Measurements from ENCODE around the gene ITIH4.

Gene ITIH4

DNA sequence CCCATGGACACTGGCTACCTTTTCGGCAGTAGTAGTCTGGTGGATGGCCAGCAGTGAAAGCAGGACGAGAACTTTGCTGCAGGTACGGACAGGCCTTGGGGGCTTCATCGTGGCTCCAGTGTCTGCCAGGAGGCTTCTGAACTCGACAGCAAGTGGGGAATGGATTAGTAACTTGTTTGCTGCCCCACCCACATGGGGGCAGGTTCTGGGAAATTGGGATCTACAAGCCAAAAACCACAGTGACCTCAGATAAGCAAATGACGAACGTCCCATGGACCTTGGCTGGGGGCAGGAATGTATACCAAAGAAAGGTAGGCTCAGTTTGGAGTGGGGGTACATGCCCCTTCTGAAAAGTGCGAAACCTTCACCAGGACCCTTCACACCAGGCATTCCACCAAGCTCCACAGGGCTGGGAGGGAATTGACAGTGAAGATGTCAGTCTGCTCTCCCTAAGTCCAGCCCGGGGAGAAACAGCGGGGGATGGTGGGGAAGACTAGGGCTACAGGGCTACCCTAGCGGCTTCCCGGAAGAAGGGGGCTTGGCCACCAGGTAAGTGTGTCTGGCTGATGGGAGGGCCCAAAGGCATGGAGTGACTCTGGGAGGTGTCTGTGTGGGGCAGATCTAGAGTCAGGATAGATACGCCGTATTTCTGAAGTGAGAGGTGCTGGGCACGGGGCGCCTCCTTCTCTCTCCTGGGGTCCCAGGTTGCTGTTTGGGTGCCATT is at the start of gene ITIH4:
TSS of gene ITIH4 (minus strand) at position 138 of the 724 bp plus-strand sequence. CDS start at position 108, 30 bp downstream.
- no peak for DNase-seq

DNA sequence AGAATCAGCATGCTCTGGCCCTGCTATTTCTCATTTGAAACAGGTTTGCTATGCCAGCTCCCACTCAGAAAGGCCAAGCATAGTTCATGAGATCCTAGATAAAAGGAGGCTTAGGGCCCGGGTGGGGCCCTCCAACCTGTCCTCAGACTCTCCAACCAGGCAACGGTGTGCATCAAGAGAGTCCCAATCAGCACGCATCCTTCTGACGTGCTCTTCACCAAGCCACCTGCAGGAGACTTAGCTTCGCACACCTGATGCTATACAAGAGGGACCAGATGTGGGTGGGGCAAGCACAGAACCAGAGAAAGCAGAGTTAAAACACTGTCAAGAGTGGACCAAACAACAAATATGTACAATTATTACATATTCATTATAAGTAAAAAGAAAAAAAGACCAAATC is 49.6 kb upstream of the ITIH4 start:
- no peak for DNase-seq

DNA sequence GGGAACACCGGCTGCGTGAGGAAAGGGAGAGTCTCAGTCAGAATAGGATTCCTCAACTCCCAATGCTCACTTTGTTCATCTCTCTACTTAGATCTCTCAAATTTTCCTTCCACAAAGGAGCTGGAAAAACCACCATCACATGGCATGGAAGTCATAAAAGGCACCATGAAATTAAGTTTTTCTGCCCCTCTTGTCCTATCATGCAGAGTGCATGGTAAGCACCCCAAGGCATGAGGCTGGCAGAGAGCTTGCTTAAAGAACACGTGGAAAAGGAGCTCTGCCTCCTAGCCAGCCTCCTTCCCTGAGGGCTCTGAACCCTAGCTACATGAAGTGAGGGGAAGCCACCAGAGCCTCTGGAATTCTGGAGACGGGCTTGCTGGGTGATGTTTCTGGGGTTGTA is 49.1 kb upstream of the ITIH4 start:
- no peak for DNase-seq

DNA sequence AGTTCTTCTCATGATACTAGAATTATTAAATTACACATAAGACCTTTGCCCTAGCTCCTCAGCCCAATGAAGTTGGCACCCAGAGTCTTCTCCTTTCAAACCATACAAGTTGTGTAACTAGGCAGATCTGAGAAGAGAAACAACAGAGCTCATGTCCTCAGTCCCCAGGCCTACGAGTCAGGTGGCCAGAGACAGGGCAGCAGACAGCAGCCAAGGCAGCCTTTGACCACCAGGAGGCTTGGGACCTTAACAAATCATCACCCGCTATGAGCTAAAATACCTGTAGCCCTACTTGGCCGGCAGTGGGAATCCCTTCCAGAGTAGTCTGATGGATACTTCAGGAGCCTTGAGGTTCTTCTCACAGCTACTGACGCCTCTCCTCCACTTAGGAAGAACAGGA is 48.6 kb upstream of the ITIH4 start:
- DNase-seq, result no peak

DNA sequence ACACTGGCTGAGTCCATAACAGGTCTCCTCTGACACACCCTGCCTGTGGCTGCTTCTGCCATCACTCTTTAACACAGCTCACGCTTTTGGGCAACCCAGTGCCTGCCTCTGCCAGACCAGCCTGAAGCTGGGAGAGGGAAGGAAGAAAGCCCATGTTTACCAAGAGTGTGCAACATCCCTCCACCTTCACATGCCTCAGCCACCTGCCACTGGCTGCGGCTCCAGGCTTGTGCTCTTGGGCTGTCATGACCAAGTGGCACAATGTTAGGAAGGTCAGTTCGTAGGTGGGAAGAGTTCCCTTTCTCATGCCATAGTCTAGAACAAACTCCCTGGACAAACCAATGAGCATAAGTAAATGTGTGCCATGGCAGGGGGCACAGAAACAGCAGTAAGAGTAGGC is 46.6 kb upstream of the ITIH4 start:
- no peak for DNase-seq

DNA sequence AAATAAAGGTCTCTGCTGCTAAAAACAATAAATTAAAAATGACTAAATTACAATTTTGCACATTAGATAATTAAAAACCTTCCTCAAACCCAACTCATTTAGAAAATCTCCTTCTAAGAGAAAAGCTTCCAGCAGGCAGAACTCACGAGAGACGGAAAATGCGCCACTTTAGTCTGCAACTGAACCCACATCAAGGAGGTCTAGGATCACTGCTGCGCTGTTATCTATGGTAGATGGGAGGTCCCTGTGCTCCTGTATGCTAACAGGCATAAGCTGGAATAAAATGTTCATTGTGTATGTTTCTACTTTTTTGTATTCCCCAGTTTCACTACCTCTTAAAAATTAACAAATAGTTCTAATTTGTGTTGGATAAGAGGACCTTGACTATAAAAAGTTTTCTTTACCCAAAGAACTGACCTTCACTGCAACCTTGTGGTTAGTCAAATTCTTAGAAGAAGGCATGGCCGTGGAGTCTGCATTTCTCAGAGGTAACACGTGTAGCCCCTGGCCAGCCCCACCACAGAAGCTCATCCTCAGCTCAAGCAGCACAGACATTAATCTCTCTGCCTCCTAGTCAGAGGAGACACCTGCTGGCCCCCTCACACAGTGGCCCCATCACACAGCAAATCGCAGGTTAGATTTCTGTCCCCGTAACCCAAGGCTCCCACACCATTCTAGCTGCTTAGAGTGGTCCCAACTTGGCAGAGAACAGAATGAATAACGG is 44.6 kb upstream of the ITIH4 start:
- DNase-seq, result no peak

DNA sequence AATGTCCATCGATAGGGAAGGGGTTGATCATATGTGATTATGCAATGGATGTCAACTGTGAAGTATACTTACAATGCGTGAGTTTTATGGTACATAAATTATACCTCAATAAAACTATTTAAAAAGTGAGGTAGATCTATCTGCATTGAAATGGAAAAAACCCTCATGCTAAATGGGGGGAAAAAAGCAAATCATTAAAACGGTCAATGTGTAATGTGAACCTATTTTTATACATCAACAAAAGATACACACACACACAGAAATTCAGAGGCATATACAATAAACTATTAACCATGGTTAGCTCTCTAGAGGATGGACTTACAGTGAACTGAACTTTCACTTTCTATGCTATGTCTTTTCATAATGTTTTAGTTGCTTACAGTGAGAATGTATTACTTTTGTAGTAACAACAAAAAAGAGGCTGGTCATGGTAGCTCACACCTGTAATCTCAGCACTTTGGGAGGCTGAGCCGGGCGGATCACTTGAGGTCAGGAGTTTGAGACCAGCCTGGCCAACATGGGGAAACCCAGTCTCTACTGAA is 43.8 kb upstream of the ITIH4 start:
- no peak for DNase-seq

DNA sequence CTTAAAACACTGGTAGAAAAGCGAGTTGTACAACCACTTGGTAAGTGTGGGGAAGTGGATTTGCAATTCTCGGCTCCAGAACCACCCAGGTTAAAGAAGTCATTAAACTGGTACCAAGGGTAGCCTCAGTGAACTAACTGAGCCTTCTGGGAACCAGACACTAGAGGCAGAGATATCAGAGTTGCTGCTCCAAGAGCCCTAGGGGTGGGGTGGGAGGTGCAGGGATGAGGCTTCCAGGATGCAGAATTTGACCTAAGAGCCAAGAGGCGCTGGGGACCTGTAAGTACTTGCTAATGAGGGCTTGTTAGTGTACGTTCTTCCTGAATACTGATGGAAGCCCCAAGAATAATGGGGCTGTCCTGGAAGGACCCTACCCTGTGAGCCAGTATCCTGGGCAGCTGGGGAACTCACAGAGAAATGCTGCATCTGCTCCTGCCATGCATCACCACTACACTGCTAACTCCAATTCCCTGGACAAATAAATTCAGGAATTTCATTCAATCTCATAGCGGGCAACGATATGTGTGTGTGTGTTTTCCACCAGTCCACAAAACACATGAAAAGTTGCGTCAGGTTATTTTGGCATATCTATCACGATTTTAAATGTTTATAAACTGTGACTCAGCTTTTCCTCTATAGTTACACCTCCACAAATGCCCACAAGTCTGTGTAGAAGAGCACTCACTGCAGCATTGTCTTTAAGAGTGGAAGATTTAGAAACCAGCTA is 43.1 kb upstream of the ITIH4 start:
- no peak for DNase-seq

DNA sequence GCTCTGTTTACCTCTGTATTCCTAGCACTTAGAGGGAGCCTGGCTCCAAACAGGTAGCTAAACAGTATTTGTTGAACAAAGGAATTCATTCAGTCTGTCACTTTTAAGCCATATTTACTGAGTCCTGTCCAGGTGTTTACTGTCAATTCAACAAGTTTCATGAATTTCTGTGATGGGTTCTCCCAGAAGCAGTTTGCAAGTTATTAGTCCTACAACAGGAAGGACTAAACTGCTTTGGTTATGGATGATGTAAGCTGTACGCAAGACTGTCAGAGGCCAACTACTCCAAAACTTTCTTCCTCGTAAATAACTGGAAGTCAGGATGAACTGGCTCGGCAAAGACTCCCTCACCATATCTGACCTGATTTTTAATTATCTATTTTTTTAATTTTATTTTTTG is 41.8 kb upstream of the ITIH4 start:
- no peak for DNase-seq

DNA sequence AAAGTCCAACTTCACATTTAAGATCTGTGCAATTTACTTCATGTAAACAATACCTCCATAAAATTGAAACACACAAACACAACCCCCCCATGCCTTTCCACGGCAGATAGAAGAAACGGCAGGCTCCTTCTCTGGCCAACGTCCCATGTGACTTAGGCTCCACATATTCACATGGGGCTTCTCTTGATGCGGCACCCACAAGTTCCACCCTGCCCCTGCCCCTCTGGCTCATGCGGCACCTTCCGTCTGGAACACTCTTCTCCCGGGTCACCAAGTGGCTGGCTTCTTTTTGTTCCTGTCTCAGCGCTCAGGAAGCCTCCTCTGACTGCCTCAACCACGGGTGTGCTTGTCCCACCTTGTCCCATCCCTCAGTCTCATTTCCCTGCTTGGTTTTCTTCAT is 41.3 kb upstream of the ITIH4 start:
- DNase-seq, result no peak

DNA sequence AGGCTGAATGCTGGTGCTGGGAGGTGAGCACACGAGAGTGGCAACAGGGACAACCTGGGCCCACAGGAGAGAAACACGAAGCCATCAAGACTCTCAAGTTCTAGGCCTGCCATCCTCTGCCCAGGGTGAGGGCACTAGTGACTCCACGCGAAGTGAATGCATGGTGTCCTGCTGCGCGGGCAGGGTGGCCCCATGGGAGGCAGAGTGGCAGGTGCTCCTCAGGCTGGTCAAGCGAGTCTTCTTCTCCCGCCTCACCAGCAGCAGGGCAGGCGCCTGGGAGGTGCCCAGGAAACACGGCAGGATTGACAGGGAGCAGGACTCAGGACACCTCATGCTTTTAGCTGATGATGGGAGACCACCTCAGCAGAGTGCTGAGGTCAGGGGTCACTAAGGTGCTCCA is 40.0 kb upstream of the ITIH4 start:
- no peak for DNase-seq

DNA sequence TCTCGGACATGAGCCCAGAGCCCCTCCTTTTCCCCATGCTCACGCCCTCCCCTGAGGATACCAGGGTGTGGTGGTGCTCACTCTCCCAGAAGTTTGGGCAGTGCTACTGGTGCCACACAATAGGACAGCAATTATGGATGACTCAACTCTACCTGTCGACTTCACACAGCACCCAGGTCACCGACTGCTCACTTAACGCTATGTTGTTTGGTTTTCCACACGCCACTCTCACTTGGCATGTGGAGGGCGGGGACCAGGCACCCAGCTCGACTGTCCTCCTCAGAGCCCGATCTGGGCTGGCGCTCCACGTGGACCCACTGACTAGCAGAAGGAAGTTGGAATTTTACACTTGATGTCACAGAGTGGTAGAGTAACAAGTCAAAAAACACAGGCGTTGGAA is 36.0 kb upstream of the ITIH4 start:
- no peak for DNase-seq

DNA sequence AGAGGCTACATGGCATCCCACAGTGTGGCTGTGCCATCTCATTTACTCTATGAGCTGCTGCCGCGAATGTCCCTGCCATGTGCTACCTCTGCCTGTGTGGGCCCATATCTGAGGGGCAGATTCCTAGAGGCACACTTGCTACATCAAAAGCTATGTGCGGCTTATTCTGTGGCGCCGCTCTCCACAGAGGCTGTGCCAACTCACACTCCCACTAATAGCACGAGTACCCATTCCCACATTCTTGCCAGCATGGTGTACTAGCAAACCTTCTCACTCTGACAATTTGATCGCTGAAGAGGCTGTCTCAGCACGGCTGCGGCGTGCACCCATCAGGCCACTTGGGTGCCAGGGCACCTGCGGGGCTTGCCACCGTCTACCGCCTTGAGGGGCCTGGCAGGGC is 35.5 kb upstream of the ITIH4 start:
- DNase-seq, result no peak

DNA sequence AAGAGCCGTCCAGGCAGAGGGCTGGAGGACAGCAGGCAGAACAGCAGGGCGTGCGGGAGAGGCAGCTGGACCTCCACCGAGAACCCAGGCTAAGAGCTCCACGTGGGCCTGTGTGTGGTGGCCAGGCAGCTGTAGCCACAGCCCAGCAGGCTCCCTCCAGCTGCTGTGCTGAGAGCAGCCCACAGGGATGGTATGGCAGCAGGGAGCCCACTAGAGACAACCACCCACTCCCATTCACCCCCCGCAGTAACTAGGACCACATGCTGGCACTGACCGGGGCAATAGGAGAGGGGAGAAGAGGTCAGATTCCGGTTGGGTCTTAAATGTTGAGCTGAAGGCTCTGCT is 29.9 kb upstream of the ITIH4 start:
- no peak for DNase-seq

DNA sequence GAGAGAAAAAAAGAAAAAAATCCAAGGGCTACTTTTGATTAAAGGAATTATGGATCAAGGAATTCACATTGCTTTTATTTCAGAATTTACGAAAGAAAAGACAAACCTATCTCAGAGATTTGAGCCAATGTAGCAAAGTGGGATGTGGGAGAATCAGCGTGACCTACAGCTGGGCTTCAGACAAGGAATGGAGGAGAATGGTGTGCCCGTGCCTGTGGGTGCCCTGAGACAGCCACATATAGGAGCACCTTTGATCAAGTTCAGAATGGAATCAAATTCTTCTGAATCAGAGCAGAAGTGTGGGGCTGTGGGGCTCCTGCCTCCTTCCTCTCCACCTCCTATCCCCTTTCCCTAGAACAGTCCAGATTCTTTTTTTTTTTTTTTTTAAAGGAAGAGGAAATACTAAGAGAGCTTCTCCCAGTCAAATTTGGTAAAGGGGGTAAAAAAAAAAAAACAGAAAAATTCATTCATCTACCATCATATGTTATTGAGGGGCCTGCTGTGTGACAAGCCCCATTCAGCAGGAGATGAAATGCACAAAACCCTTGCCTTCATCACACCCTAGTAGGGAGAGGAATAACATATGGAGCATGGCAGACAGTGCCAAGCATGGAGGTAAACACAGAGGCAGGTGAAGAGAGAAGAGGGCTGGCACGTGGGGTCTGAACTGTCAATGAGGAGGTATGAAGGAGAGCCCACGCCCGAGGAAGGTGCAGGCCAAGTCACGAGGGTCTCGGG is 29.4 kb upstream of the ITIH4 start:
- no peak for DNase-seq

DNA sequence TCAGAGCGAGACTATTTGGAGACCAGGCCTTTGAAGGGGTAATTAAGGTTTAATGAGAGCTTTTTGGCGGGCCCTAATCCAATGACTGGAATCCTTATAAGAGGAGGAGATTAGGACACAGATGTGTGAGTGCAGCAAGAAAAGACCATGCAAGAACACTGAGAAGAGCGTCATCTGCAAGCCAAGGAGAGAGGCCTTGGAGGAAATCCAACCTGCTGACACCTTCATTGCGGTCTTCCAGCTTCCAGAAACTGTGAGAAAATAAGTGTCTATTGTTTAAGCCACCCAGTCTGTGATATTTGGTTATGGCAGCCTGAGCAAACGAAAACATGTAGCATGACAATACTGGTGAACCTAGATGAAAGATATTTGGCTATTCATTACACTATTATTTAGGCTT is 27.4 kb upstream of the ITIH4 start:
- DNase-seq, result no peak

DNA sequence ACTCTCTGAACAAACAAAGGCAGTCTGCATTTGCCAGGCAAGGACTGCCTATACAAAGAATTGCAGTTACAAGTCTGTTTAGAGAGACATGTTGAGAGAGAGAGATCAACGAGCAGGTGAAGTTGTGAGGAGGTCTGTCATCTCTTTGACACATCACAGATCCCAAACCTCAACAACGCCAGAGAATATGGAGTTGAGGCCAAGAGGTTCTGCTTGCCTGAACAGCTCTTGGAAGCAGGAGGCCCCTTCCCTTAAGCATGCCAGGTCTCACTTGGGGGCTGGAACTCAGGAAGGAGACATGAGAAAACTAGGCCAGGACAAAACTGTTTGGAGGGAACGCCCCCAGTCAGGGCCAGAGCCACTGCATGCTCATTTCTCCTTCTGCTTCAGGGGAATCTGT is 26.7 kb upstream of the ITIH4 start:
- DNase-seq, result no peak

DNA sequence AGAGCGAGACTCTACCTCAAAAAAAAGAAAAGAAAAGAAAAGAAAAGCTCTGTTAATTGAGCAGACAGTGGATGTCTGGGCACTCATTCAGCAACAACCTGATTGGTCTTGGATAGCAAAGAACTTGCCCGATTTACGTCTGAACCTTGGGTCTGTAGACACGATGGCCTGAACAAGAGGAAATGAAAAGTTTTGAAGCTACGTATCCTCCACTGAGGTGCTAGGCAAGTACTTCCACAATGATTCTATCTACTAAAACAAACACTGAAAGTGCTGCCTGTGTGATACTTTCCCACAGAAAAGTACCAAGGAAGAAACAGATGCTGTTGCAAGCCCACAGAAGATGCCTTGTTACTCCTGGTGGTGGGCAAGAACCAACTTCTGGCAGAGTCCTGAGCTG is 26.2 kb upstream of the ITIH4 start:
- DNase-seq, result no peak

DNA sequence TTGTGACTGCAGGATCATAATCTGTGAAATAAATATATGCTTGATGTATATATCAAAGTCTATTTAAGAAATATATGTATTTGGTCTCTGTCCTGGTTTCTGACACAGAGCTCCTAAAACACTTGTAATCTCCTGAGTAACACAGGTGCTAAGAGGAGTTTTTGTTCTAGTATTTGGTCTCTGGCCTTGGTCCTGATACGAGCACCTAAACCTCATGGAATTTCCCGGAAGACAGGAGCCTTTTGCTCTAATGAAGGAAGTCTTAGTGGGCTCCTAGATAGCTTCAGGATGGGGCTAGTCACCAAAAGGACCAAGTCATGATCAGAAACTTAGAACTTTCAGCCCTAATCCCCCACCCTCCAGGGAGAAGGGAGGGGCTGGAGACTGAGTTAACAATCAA is 23.5 kb upstream of the ITIH4 start:
- no peak for DNase-seq

DNA sequence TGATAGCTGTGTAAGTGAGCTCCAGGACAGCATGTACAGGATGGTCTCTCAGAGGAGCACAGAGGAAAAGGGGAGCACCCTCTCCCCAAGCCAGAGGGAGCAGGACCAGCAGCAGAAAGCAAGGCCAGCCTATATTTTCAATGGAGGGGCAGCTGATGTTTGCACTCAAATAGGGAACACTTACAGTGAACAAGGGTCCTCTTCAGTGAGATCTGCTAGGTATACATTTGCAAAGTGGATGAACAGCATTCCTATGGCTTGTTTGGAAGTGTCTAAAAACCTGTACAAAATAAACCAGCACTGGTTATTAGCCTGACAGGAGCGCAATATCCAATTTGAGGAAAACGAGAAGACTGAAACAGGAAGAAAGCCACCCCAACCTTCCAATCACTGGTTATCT is 21.9 kb upstream of the ITIH4 start:
- no peak for DNase-seq

DNA sequence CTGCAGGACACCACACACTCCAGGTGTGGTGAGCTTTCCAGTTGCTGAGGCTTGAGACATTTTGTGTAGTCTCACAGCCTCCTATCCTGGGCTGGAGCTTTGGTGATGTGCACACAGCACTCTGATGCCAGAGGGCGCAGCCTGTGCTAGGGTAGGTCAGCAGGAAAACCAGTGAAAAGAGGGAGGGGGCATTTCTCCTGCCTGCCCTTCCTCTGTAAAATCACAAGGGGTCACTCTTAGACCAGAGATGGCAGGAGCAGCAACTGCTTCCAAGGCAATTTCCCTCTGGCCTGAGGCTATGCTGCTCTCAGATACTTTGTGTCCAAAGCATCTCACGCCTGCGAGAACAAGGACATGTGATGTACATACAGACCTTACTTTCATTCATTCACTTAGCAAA is 20.9 kb upstream of the ITIH4 start:
- DNase-seq, result no peak

DNA sequence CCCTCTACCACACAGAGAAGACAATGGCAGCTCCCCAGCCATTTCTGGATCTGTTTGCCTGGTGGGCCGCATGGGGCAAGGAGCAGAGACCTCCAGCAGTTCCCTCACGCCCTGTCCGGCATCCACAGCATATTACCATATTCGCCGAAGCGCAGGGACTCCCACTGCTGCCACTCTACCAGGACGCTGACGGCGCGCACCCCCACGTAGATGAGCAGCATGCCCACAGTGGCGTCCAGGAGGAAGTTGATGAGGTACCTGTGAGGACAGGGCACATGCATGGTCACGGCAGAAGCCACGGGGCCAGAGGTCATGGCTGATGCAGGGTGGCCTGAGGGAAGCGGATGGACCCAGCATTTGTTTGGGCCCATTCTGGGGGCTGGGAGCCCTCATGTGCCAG is 19.2 kb upstream of the ITIH4 start:
- DNase-seq, result no peak

DNA sequence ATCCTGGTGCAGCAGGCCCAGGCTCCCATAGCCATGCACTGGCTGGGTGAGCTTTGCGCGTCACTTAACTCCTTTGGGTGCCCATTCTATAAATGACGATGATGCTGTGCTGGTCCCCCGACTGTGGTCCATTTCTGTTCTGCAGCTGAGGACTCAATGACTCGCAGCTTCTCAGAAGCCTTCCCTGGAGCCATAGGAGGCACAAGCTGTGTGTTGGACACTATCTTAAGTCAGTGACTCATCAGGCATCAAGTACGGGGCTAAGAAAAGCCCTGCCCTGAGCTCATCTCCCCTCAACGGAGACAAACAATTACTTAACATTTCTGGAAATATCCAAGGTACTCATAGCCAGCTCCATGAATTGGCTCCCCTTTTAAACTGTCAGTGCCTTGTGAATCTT is 18.1 kb upstream of the ITIH4 start:
- DNase-seq, result no peak
